K562 treated with DMSO at 1 percent for 12 hours (cell line): ENCODE data around the gene XPO1. TPM values are rescaled to one million over a fixed set of nuclear protein-coding genes. Genes with fewer than 3 reads are reported as not detected.

Source experiments
- total RNA-seq: library from RNA; unstranded; fragments of 300-600 nt; gene quantifications from 2 replicates; pipeline ENCODE4 v1.2.3, GENCODE V29; 2022; ENCODE audit not compliant: insufficient read depth

The XPO1 gene, protein sequence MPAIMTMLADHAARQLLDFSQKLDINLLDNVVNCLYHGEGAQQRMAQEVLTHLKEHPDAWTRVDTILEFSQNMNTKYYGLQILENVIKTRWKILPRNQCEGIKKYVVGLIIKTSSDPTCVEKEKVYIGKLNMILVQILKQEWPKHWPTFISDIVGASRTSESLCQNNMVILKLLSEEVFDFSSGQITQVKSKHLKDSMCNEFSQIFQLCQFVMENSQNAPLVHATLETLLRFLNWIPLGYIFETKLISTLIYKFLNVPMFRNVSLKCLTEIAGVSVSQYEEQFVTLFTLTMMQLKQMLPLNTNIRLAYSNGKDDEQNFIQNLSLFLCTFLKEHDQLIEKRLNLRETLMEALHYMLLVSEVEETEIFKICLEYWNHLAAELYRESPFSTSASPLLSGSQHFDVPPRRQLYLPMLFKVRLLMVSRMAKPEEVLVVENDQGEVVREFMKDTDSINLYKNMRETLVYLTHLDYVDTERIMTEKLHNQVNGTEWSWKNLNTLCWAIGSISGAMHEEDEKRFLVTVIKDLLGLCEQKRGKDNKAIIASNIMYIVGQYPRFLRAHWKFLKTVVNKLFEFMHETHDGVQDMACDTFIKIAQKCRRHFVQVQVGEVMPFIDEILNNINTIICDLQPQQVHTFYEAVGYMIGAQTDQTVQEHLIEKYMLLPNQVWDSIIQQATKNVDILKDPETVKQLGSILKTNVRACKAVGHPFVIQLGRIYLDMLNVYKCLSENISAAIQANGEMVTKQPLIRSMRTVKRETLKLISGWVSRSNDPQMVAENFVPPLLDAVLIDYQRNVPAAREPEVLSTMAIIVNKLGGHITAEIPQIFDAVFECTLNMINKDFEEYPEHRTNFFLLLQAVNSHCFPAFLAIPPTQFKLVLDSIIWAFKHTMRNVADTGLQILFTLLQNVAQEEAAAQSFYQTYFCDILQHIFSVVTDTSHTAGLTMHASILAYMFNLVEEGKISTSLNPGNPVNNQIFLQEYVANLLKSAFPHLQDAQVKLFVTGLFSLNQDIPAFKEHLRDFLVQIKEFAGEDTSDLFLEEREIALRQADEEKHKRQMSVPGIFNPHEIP (N-terminal part only)
- 47.6 and 112 TPM in 2 replicates for total RNA-seq

GRCh38 chr2:61538200-61538919 lies at the start of gene XPO1:
Gene XPO1, minus strand, starts transcription at chr2:61538356. Its CDS starts 4,459 bp downstream, at chr2:61533897.

DNA sequence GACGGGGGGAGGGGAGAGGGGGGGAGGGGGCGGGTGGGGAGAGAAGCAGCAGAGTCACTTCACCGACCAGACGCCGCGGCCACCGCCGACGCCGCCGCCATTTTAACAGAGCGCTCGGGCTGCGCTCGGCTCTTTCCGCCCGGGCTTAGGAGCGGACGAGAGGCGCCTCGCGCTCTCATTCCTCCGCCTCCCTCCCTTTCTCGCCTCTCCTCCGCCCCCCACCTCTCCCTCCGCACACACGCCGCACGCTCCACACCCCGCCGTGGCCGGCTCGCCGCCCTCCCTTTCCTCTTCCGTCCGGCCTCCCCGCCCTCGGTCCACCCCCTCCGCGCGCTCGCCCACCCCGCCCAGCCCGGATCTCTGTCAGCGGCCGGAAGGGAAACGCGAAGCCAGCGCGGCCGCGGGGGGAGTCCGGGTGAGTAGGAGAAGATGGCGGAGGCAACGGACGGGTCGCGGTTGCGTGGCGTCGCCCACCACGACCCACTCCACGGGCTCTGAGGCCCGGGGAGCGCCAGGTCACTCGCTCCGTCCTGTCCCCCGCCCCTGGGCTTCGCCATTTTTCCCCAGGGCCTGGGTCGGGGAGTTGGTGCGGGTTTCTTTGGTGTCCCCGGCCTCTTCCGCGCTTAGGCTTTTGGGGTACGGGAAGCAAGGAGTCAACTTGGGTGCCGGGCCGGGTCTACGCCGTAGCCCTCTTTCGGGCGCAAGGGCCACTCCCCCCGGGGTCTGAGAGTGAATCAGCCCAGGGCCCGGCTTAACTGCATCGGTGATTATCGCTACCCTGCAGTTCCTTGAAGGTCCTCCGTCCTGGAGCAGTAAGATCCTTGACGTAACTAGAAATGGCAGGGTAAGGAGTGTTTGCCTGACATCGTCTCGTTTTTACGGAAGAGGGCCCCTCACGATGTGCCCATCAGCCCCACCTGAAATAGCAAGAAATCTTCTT lies 66.9 kb downstream of the XPO1 start, which contains the start of gene USP34:
Gene USP34 (minus strand): TSS at position 123 of the 940 bp plus-strand sequence. CDS start 395 bp downstream, outside the sequence.

Other genes starting within 250 kb of the XPO1 start
- 21.6 and 66.2 TPM in 2 replicates for gene USP34, start 67.3 kb downstream of the XPO1 start, total RNA-seq